Activated naive CD8-positive, alpha-beta T cell treated with anti-CD3 and anti-CD28 coated beads, Interleukin-2, amount 50 U/mL, for 24 hours (primary cell): ENCODE data around the gene NFIB.
A peak's percentile ranks its signal among the peaks of the same experiment; 100 is the strongest.

Source experiments
- ATAC-seq: fragments of 150-1000 bp; cut with Tn5 transposase; one replicate; pipeline ENCODE4 v1.10.0; 2021
- DNase-seq: peaks from one replicate; pipeline ENCODE4 v3.0.0; 2021
- H3K27ac Mint-ChIP-seq: one replicate; pipeline ENCODE4 v1.8.0; 2021; ENCODE audit warnings: mild to moderate bottlenecking, mixed read lengths
- H3K27me3 Mint-ChIP-seq: one replicate; pipeline ENCODE4 v1.8.0; 2021; ENCODE audit warnings: mixed read lengths
- H3K36me3 Mint-ChIP-seq: one replicate; pipeline ENCODE4 v1.8.0; 2021; ENCODE audit warnings: low read depth, mixed read lengths
- H3K4me1 Mint-ChIP-seq: one replicate; pipeline ENCODE4 v1.8.0; 2021; ENCODE audit warnings: mixed read lengths
- H3K4me3 Mint-ChIP-seq: one replicate; pipeline ENCODE4 v1.8.0; 2021; ENCODE audit warnings: mild to moderate bottlenecking, moderate library complexity, mixed read lengths
- H3K9me3 Mint-ChIP-seq: one replicate; pipeline ENCODE4 v1.8.0; 2021; ENCODE audit warnings: mixed read lengths

Gene NFIB

DNA sequence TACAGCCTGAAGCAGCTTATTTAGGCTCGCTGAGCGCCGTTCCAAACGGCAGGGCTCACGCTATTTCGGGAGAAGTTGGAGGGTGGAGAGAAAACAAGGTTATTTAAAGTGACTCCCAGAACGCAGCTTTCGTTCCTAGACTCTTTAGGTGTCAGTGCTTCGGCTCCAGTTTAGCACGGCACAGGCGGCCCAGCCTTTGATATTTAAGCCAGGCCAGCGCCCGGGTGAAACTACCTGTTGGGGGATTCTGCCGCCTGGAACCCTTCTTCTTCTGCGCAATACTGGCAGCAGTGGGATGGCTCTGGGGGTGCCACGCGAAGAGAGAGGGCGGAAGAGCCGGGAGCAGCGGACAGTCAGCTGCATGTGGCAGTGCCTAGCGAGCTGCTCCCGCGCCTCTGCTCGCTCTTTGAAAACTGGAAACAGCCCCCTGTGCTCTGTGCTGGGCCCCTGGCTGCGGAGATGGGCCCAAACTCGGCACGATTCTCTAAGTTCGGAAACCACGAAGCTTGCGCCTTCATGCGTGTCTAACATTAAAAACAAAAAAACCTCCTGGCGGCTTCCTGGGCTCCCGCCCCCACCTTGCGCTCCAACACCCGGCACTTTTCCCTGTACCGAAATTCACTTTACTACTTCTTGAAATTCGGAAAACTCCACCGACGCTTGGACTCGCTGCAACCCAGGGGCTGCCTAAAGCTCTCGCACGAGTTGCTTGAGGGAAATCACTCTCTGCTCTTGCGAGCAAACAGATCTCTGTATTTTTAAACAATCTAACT is 34.6 kb upstream of the NFIB start:
- no peak overlapping the region for H3K27ac Mint-ChIP-seq
- peak overlapping the region; percentile 4 for H3K4me3 Mint-ChIP-seq
- DNase-seq (no peak), ATAC-seq (no peak)
- H3K27me3 Mint-ChIP-seq = peaks cover 26% of the 10 kb centered on the region
- no peaks in the 10 kb centered on the region for H3K9me3 Mint-ChIP-seq
- no peaks in the 10 kb centered on the region for H3K36me3 Mint-ChIP-seq
- H3K4me1 Mint-ChIP-seq = peaks cover 9% of the 10 kb centered on the region

DNA sequence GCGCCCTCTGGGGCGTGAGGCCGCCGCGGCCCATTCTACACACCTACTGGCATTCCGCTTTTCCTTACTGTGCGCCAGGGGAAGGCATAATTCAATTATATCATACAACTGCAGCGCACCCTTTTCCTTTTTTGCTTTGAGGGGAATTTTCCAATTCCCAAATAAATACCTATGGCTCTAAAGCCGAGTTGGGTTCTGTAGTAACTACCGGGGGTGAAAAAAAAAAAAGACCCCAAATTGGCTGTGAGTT is 34.1 kb upstream of the NFIB start:
- no peak for ATAC-seq
- Mint-ChIP-seq H3K27me3 (peaks cover 21% of the 10 kb centered on the region), H3K27ac (no peak overlapping the region)

DNA sequence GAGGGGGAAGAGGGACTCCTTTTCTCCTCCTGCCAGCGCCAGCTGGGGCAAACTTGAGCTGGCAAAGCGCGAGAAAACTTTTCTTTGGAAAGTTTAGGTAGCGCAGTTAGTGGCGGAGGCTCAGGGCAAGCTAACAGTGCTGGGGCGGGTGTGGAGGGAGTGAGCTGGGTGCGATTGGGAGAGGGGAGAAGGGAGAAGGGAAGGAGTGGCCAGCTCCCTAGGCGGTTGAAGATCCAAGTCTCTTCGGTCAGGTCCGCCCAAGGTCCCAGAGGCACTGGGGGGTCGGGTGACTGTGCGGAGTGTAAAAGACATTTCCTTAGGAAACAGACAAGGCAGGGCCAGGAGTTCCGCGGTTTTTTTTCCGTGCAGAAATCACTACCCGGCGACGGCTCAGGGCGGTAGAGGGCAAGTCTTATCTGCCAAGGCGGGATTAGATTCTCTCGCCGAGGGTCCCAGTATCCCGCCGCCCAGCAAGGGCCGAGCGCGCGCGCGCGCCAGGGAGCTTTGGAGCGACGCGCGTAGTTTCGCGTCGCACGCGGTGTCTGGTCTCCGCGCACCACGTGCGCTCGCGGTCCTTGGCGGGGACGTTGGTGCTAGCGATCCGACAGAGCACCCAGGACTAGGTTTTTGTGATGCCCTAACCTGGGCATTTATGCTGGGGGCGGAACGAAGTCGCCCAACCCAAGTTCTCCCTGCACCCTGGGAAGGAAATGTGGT is 33.6 kb upstream of the NFIB start:
- H3K9me3 Mint-ChIP-seq = no peaks in the 10 kb centered on the region
- no peak overlapping the region for H3K4me3 Mint-ChIP-seq
- H3K27me3 Mint-ChIP-seq = peaks cover 16% of the 10 kb centered on the region
- H3K27ac Mint-ChIP-seq = no peak overlapping the region
- ATAC-seq (no peak), DNase-seq (no peak)
- H3K4me1 Mint-ChIP-seq = peaks cover 9% of the 10 kb centered on the region
- H3K36me3 Mint-ChIP-seq = no peaks in the 10 kb centered on the region

More for the DNA sequence above, 34.1 kb upstream of the NFIB start:
- Mint-ChIP-seq H3K4me1 (peaks cover 9% of the 10 kb centered on the region), H3K4me3 (no peak overlapping the region), H3K36me3 (no peaks in the 10 kb centered on the region), H3K9me3 (no peaks in the 10 kb centered on the region)
- DNase-seq = no peak

DNA sequence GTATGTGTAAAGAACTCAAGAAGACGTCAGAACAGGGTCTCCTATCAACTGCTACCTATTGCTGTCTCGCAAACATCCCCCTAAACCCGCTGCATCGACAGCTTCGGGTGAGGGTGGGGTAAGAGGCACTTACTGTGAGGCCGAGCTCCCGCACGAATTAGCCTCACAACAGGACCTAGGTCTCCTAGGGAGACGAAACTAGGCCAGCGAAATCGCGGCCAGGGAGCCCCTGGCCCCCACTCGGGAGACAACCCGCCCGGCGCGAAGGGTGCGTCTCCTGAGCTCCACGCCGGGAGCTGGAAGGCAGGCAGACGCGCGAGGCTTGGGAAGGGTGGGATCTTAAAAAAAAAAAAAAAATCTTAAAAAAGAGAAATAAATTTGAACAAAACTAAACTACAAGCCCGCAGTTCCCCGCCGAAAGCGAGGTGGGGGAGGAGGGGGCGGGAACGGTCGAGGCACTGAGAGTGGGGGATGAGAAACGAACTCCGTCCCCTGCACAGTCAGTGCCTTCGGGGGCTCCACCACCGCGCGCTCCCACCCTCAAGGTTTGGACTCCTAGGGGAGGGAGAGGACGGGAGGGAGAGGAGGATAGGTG is 33.0 kb upstream of the NFIB start:
- Mint-ChIP-seq H3K27ac (no peak overlapping the region), H3K27me3 (peaks cover 15% of the 10 kb centered on the region), H3K36me3 (no peaks in the 10 kb centered on the region), H3K4me1 (peaks cover 9% of the 10 kb centered on the region), H3K9me3 (no peaks in the 10 kb centered on the region), H3K4me3 (no peak overlapping the region)
- ATAC-seq (no peak), DNase-seq (no peak)

DNA sequence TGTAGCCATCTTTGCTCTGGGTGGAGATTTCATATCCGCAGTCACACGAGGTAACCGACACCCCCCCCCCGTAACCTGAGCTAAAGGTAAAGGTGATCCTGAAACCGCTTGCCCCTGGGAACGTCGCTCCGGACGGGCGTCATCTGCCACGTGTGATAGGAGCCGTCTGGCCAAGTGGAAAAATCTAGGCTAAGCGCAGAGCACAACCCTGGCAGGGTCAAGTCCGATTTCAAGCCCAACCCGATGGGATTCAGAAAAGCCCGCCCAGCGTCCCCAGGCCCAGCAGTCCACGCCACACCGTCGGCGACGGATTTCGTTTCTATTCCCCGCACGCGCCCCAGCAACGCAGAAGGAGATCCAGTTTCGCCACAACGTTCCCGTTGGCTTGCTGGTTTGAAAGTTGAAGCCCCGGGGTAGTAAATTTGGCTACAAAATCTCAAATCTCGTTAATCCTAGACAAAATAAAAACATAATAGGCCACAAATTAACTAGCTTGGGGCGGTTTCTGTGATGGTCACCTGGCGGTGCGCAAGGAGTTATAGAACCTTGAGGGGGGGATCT is 32.4 kb upstream of the NFIB start:
- no peak overlapping the region for H3K27ac Mint-ChIP-seq
- H3K27me3 Mint-ChIP-seq = peaks cover 9% of the 10 kb centered on the region
- DNase-seq (no peak), ATAC-seq (no peak)
- peaks cover 9% of the 10 kb centered on the region for H3K4me1 Mint-ChIP-seq
- H3K36me3 Mint-ChIP-seq = no peaks in the 10 kb centered on the region
- no peaks in the 10 kb centered on the region for H3K9me3 Mint-ChIP-seq
- H3K4me3 Mint-ChIP-seq = no peak overlapping the region

DNA sequence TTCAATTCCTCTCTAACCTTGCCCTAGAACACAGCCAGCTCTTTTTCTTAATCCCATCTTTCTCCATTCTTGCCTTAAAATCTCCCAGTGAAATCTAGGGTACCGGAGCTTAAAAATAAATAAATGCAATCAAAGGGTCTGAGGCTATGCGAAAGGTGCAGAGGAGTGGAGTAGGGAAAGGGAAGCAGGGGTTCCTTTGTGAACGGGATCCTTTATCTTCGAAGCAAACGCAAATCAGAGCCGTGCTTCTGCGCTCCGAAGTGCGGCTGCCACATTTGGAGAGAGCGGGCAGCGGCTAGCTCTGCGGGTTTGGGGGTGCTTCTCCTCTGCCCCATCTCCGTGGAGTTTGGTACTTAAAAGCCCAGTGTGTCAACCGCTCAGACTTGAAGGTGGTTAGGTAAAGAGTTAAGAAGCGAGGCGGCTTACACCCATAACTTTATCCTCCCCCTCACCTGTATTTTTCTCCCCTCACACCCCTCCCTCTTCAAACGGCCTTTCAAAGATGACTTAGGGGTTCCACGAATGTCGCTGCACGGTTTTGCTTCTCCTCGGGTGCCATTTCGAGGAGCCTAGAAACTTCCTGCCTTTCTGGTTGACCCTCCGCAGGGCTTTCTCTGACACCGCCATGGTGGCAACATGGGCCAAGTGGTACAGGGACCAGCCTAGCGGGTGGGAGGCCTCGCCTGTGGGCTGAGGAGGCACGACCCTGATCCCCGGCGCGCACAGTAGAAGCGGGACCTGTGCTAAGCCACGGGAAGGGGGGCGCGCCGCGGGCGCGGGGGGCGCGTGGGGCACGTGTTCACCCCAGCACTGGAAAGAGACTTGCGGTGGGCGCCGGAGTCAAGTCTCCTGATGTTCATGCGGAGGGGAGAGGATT is 31.7 kb upstream of the NFIB start:
- H3K4me3 Mint-ChIP-seq = no peak overlapping the region

DNA sequence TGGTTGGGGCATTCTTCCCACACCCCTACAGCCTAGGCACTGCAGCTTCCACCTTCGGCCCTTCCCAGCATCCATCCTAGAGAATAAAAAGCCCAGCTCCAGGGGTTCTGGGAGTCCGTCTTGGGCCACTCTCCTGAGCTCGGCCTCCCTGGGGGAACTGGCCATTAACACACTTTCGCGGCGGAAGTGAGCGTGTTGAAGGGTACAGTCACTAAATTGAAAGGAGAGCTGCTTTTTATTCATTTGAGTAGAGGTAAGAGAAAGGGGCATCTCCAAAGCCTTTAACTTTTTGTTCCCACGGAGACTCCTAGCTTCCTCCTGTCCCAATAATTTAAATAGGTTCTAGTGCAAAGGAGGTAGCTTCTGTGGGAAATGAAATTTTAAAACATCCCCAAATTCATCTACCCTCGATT is 31.0 kb upstream of the NFIB start:
- H3K27ac Mint-ChIP-seq = no peak overlapping the region
- H3K36me3 Mint-ChIP-seq = no peaks in the 10 kb centered on the region
- ATAC-seq (no peak), DNase-seq (no peak)
- H3K4me3 Mint-ChIP-seq = no peak overlapping the region
- peaks cover 9% of the 10 kb centered on the region for H3K4me1 Mint-ChIP-seq
- peaks cover 5% of the 10 kb centered on the region for H3K27me3 Mint-ChIP-seq
- H3K9me3 Mint-ChIP-seq = no peaks in the 10 kb centered on the region

More for the DNA sequence above, 31.7 kb upstream of the NFIB start:
- Mint-ChIP-seq H3K36me3 (no peaks in the 10 kb centered on the region), H3K27ac (no peak overlapping the region), H3K27me3 (peaks cover 3% of the 10 kb centered on the region), H3K4me1 (peaks cover 9% of the 10 kb centered on the region), H3K9me3 (no peaks in the 10 kb centered on the region)
- DNase-seq (no peak), ATAC-seq (no peak)

DNA sequence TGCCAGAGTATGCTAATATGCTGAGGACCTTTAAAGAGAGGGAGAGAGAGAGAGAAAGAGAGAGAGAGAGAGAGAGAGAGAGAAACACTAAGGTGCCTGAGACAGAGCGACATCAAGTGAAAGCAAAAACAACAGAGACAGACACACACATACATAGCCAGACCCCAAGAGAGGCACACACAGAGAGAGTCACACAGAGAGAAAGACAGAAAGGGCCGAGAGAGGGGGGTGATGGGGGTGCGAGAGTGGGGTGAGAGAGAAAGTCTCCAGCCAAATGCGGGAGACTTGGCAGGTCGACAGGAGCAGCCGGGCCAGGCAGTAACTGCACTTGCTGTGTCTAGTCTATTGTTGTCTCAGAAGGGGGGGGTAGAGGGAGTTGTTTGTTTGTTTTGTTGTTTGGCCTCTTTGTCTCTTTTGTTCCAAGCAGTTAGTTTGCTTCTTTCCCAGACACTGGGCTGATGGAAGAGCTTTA is 30.1 kb upstream of the NFIB start:
- no peak for ATAC-seq
- Mint-ChIP-seq H3K4me3 (no peak overlapping the region), H3K27me3 (peaks cover 9% of the 10 kb centered on the region), H3K9me3 (no peaks in the 10 kb centered on the region), H3K36me3 (no peaks in the 10 kb centered on the region), H3K4me1 (peaks cover 9% of the 10 kb centered on the region), H3K27ac (no peak overlapping the region)
- no peak for DNase-seq

DNA sequence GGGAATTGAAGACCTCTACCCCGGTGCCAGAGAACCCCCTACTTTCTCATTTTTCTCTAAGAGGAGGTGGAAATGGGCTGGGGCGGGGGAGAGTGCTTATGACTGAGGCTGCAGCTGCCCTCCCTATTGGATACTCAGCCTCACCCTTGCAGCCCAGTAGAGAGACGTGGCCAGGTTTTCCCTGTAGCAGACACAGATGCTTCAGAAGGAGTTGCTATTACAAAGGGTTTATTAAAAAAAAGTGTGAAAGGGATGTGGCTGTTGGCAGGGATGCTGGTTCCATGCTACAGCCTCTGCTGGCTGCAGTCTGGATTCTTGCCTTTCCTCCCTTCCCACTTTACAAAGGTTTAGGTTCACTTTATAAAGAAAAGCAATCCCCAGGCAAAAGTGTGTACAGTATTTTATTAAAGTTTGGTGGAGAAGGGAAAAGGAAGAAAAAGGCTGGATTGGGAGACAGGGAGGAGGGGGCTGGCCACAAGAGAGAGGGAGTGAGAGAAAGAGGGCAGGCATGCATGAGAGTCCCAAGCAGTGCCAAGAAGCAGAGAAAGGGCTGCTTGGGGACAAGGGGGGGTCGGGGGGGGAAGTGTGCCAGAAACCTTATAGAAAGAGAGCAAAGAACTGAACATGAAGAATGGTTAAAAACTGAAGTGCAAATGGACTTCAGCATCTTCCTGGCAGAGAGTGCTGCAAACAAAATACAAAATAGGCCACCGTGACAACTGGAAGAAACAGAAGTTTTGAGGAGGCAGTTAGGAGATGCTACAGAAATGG is 29.5 kb upstream of the NFIB start:
- Mint-ChIP-seq H3K4me1 (peaks cover 3% of the 10 kb centered on the region), H3K27me3 (peaks cover 14% of the 10 kb centered on the region), H3K36me3 (no peaks in the 10 kb centered on the region), H3K4me3 (no peak overlapping the region), H3K9me3 (no peaks in the 10 kb centered on the region), H3K27ac (no peak overlapping the region)
- ATAC-seq (no peak), DNase-seq (no peak)

DNA sequence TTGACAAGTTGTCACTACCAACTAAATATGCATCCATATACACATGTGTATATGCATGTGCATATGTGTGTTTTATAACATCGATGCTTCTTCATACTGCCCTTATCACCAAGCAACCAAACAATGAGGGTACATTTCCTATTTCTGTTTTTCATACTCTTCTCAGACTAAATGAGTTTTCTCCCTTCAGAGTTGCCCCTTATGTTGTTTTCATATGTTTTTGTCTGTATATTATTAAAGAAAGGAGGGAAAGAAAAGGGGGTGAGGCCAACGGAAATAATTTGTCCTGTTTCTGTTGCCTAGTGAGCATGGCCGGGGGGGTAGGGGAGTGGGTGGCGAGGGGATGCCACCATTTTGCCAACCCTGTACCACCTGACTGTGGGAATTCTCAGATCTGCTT is 28.8 kb upstream of the NFIB start:
- H3K27me3 Mint-ChIP-seq = peaks cover 14% of the 10 kb centered on the region
- H3K4me3 Mint-ChIP-seq = no peak overlapping the region
- no peak overlapping the region for H3K27ac Mint-ChIP-seq
- no peaks in the 10 kb centered on the region for H3K9me3 Mint-ChIP-seq
- DNase-seq (no peak), ATAC-seq (no peak)
- no peaks in the 10 kb centered on the region for H3K4me1 Mint-ChIP-seq
- H3K36me3 Mint-ChIP-seq = no peaks in the 10 kb centered on the region

DNA sequence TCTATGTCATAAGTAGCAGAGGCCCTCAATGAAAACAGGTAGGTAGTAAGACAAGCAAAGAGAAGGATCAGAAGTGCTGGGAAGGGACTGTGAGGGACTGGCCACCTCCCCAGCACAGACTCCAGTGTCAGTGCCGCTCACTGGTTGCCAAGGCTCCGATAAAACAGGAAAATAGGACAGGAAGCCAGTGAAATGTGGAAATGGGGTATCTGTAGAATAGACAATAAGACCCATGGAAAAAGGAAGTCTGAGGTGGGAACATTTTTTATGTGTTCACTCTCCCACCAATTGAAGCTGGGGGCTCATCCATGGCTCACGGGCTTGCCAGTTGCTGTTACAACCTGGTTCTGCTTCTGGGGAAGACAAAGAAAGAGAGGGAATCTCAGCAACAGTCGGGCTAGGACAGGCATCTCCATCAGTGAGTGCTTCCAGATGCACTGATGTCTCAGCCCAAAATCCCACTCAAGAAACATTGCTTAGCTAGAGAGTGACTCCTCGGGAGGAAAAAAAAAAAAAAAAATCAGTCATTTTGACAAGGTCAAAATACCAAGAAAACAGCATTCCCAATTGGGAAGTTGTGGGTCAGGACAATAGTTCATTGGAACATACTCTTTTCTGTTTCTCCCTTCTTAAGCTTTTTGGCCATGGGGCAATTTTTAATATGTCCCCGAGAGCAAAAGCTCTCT is 27.6 kb upstream of the NFIB start:
- Mint-ChIP-seq H3K27ac (no peak overlapping the region), H3K36me3 (no peaks in the 10 kb centered on the region), H3K4me3 (no peak overlapping the region), H3K4me1 (no peaks in the 10 kb centered on the region), H3K9me3 (no peaks in the 10 kb centered on the region), H3K27me3 (peaks cover 18% of the 10 kb centered on the region)
- ATAC-seq (no peak), DNase-seq (no peak)

DNA sequence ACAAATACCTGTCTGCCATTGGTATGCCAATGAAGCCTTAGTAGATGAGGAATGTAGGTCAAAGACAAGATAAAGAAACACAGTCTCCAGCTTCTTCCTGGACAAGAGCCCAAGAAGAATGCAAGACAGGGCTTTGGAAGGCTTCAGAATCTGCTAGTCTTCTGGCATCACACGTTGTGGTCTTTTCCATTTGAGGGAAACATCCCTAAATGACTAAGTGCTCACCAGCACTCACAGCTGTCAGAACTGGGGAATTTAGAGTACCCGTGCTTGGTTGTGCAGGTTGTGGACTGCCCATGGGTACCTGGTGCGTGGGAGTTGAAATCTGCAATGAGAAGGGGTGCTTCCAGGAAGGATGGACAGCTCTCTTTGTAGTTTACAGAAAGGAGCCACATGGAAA is 27.1 kb upstream of the NFIB start:
- no peak for ATAC-seq
- H3K4me3 Mint-ChIP-seq = no peak overlapping the region
- H3K27ac Mint-ChIP-seq = no peak overlapping the region
- H3K27me3 Mint-ChIP-seq = peaks cover 20% of the 10 kb centered on the region
- H3K9me3 Mint-ChIP-seq = no peaks in the 10 kb centered on the region
- no peaks in the 10 kb centered on the region for H3K4me1 Mint-ChIP-seq
- H3K36me3 Mint-ChIP-seq = no peaks in the 10 kb centered on the region
- DNase-seq = no peak

DNA sequence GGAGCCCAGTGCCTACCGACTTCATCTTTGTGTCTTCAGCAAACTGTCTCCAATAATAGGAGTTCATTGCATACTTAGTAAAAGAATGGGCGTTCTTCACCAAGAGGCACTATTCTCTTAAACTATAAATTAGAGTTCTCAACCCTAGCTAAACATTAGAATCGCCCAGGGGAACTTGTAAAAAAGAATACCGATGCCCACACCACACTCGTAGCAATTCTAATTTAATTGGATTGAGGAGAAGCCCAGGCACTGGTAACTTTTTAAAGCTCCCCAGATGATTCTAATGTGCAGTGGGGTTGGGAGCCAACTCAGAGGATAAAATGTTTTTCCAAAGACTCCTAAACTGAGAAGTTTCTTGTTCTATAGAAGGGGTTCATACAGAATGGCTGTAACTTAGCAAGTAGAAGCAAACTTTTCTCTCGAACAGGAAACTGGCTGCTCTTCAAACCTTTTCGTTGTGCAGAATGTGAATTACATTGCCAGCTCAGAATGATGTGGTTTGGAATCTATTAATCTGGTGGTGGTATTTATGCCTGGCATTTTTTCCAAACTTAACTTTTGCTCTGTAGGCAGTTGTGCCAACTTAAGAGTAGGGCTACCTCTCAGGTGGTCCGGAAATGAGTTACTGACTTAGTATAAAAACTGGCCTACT is 26.4 kb upstream of the NFIB start:
- ATAC-seq = no peak

More for the DNA sequence above, 26.4 kb upstream of the NFIB start:
- Mint-ChIP-seq H3K9me3 (no peaks in the 10 kb centered on the region), H3K27ac (no peak overlapping the region), H3K4me1 (no peaks in the 10 kb centered on the region), H3K27me3 (peaks cover 20% of the 10 kb centered on the region), H3K36me3 (no peaks in the 10 kb centered on the region), H3K4me3 (no peak overlapping the region)
- no peak for DNase-seq
